Prostate gland (tissue), 2 donors: ENCODE measurements around the gene GDF15.

Source experiments
- CTCF ChIP-seq, 4 experiments: fragments of 200-600 bp in 2 of 4; fragments of 450-650 bp in 2 of 4; sonication (generic) in 2 of 4; IDR thresholded peaks; 1 replicate in 3 of 4; 2 replicates in 1 of 4; pipeline ENCODE4 v1.5.1; 2016 to 2019; ENCODE audit warnings: antibody characterized with exemption in 4 of 4, mild to moderate bottlenecking in 2 of 4, moderate library complexity in 2 of 4
- POLR2A ChIP-seq: fragments of 450-650 bp; IDR thresholded peaks from one replicate; pipeline ENCODE4 v1.6.1; 2016; ENCODE audit warnings: antibody characterized with exemption, mild to moderate bottlenecking

GRCh38 chr19:18427743-18428113 lies 41.8 kb downstream of the GDF15 start:
- TF ChIP-seq CTCF (IDR thresholded peaks at IDR 0.05) = no peak
- TF ChIP-seq POLR2A = no peak
